Choroid plexus epithelial cell (primary cell): ENCODE data around the gene ISYNA1.

Experiments used
- DNase-seq: peaks from one replicate; pipeline ENCODE4 v3.0.0-alpha.2; 2010; ENCODE audit warnings: low read depth
- H3K4me3 ChIP-seq: 2 replicates; pipeline ENCODE4 v1.5.1; 2011; ENCODE audit warnings: low read depth, mild to moderate bottlenecking, control low read depth, low read length, moderate library complexity
- CTCF ChIP-seq: conservative IDR thresholded peaks from 2 replicates; pipeline ENCODE4 v1.5.1; 2011; ENCODE audit warnings: low read depth, mild to moderate bottlenecking, control low read depth, inconsistent platforms, low read length, moderate library complexity

The ISYNA1 gene

GRCh38 chr19:18426416-18426767 is 11.5 kb downstream of the ISYNA1 start:
- DNase-seq, result no peak
- no peak overlapping the region for H3K4me3 ChIP-seq
- TF ChIP-seq CTCF, result no peak

GRCh38 chr19:18425515-18426415 is 12.2 kb downstream of the ISYNA1 start:
- DNase-seq, result peak; percentile 55
- TF ChIP-seq CTCF, result no peak
- no peak overlapping the region for H3K4me3 ChIP-seq

GRCh38 chr19:18424890-18425514 is 12.9 kb downstream of the ISYNA1 start:
- DNase-seq, result no peak
- H3K4me3 ChIP-seq, result no peak overlapping the region
- no peak for TF ChIP-seq CTCF

GRCh38 chr19:18424122-18424889 is 13.6 kb downstream of the ISYNA1 start:
- no peak overlapping the region for H3K4me3 ChIP-seq
- no peak for DNase-seq
- TF ChIP-seq CTCF, result no peak

GRCh38 chr19:18423258-18424020 is 14.5 kb downstream of the ISYNA1 start:
- DNase-seq, result no peak
- H3K4me3 ChIP-seq, result no peak overlapping the region
- TF ChIP-seq CTCF, result no peak

GRCh38 chr19:18422530-18423191 is 15.3 kb downstream of the ISYNA1 start:
- no peak for TF ChIP-seq CTCF
- H3K4me3 ChIP-seq, result no peak overlapping the region
- no peak for DNase-seq
